PFSK-1 (cell line): ENCODE data around the gene COG3.

Source experiments
- FOXP2 ChIP-seq: optimal IDR thresholded peaks from 2 replicates; pipeline ENCODE3; 2011; ENCODE audit warnings: borderline replicate concordance, control low read depth, inconsistent platforms; ENCODE audit not compliant: insufficient read depth; ENCODE audit errors: extremely low read length, extremely low read depth
- POLR2AphosphoS5 ChIP-seq: IDR thresholded peaks from 2 replicates; pipeline ENCODE4 v1.6.1; 2012; ENCODE audit warnings: low read depth, mild to moderate bottlenecking, control low read depth, low read length, moderate library complexity
- REST ChIP-seq, 2 experiments: IDR thresholded peaks; 2 replicates each; pipeline versions ENCODE4 v1.6.1 to v1.8.0; 2011 to 2012; ENCODE audit warnings: low read depth in 2 of 2, low read length in 2 of 2, control low read depth in 1 of 2, inconsistent platforms in 1 of 2, mild to moderate bottlenecking in 1 of 2, moderate library complexity in 1 of 2; ENCODE audit not compliant: insufficient read depth in 1 of 2
- SIN3A ChIP-seq: IDR thresholded peaks from 2 replicates; pipeline ENCODE4 v1.6.1; 2012; ENCODE audit warnings: mild to moderate bottlenecking, low read length, moderate library complexity, borderline replicate concordance; ENCODE audit not compliant: insufficient read depth
- TAF1 ChIP-seq: IDR thresholded peaks from 2 replicates; pipeline ENCODE4 v1.6.1; 2012; ENCODE audit warnings: low read length, control low read depth, borderline replicate concordance; ENCODE audit not compliant: insufficient read depth

COG3 gene

GRCh38 chr13:45506811-45507210 lies 42.1 kb downstream of the COG3 start:
- no peak for TF ChIP-seq POLR2AphosphoS5
- TF ChIP-seq REST (IDR thresholded peaks at IDR 0.05; ENCODE audit: insufficient read depth in 1 of 2, low read depth in 2 of 2, low read length in 2 of 2), result no peak
- TF ChIP-seq FOXP2, result no peak
- TF ChIP-seq SIN3A, result no peak
- TF ChIP-seq TAF1, result no peak

- TF ChIP-seq POLR2AphosphoS5 (no peak), FOXP2 (no peak), REST (IDR thresholded peaks at IDR 0.05; ENCODE audit: insufficient read depth in 1 of 2, low read depth in 2 of 2, low read length in 2 of 2) (no peak), TAF1 (no peak), SIN3A (no peak)
Measured at GRCh38 chr13:45508776-45509175, 44.0 kb downstream of the COG3 start.

GRCh38 chr13:45510672-45511071 lies 45.9 kb downstream of the COG3 start:
- TF ChIP-seq FOXP2, result no peak
- no peak for TF ChIP-seq POLR2AphosphoS5
- TF ChIP-seq REST (IDR thresholded peaks at IDR 0.05; ENCODE audit: insufficient read depth in 1 of 2, low read depth in 2 of 2, low read length in 2 of 2), result no peak
- TF ChIP-seq SIN3A, result no peak
- TF ChIP-seq TAF1, result no peak

GRCh38 chr13:45511310-45512097 lies 46.8 kb downstream of the COG3 start:
- no peak for TF ChIP-seq REST (IDR thresholded peaks at IDR 0.05; ENCODE audit: insufficient read depth in 1 of 2, low read depth in 2 of 2, low read length in 2 of 2)
- no peak for TF ChIP-seq TAF1
- TF ChIP-seq FOXP2, result no peak

- TF ChIP-seq TAF1, result no peak
- TF ChIP-seq FOXP2, result no peak
- no peak for TF ChIP-seq REST (IDR thresholded peaks at IDR 0.05; ENCODE audit: insufficient read depth in 1 of 2, low read depth in 2 of 2, low read length in 2 of 2)
- no peak for TF ChIP-seq SIN3A
- TF ChIP-seq POLR2AphosphoS5, result no peak
Measured at GRCh38 chr13:45512098-45512496, 47.4 kb downstream of the COG3 start.
